Spinal cord (tissue), 10 donors: ENCODE measurements around the gene COX20. TPM values are rescaled to one million over a fixed set of nuclear protein-coding genes. Genes with fewer than 3 reads are reported as not detected.

Experiments used
- DNase-seq, 6 donors: peaks; one replicate each; pipeline versions ENCODE4 v3.0.0 to v3.0.0-alpha.2; 2013 to 2015; ENCODE audit warnings: low spot score in 6 of 6, low read depth in 4 of 6
- H3K27ac ChIP-seq: one replicate; pipeline ENCODE4 v1.5.1; 2013; ENCODE audit warnings: low read depth, low read length, control low read depth
- H3K27me3 ChIP-seq: one replicate; pipeline ENCODE4 v1.6.1; 2013; ENCODE audit warnings: low read length; ENCODE audit not compliant: control insufficient read depth, insufficient read depth
- H3K36me3 ChIP-seq: one replicate; pipeline ENCODE4 v1.6.1; 2013; ENCODE audit warnings: low read length; ENCODE audit not compliant: control insufficient read depth, insufficient read depth
- H3K4me1 ChIP-seq: one replicate; pipeline ENCODE4 v1.6.1; 2013; ENCODE audit warnings: low read length; ENCODE audit not compliant: control insufficient read depth, insufficient read depth
- H3K4me3 ChIP-seq: one replicate; pipeline ENCODE4 v1.5.1; 2013; ENCODE audit warnings: low read depth, low read length, control low read depth
- H3K9me3 ChIP-seq: one replicate; pipeline ENCODE4 v1.6.1; 2013; ENCODE audit warnings: low read length; ENCODE audit not compliant: control insufficient read depth, insufficient read depth
- WGBS: methylation state at CpG from one replicate; pipeline ENCODE4 v1.1.5; 2013; ENCODE audit warnings: missing lambda C conversion rate; ENCODE audit not compliant: insufficient coverage; 5-methylcytosine and 5-hydroxymethylcytosine counted together
- polyA plus RNA-seq, 2 donors: library from polyadenylated mRNA; unstranded; fragments of 120-200 nt; gene quantifications; one replicate each; pipeline ENCODE4 v1.2.1, GENCODE V29; 2013; ENCODE audit not compliant: insufficient read length in 2 of 2
- total RNA-seq, 2 donors: library from RNA; depleted of rRNA in 1 of 2; stranded (reverse); fragments of 120-200 nt in 1 of 2; fragments of >200 nt in 1 of 2; gene quantifications; one replicate each; pipeline versions ENCODE4 v1.2.3 to v1.2.4, GENCODE V29; 2013 to 2014
- donor health status: healthy.

The COX20 gene
- total and polyA plus RNA-seq, 4 donors: 45.5 to 184 (median 108) TPM

- no peaks in the 10 kb centered on the region for H3K36me3 ChIP-seq
- H3K4me3 ChIP-seq: no peak overlapping the region
- H3K27ac ChIP-seq: no peak overlapping the region
- DNase-seq: no peak
- no peaks in the 10 kb centered on the region for H3K4me1 ChIP-seq
- H3K27me3 ChIP-seq: no peaks in the 10 kb centered on the region
- 100% methylated on average over 1 of the region's 4 CpGs for WGBS
- no peaks in the 10 kb centered on the region for H3K9me3 ChIP-seq
These were observed 51.8 kb downstream of the COX20 start for GRCh38 chr1:244887281-244887680.

GRCh38 chr1:244893836-244894235 lies 58.4 kb downstream of the COX20 start:
- 95% methylated on average over 7 of the region's 7 CpGs for WGBS
- Histone ChIP-seq H3K36me3 (no peaks in the 10 kb centered on the region), H3K4me1 (no peaks in the 10 kb centered on the region), H3K27me3 (no peaks in the 10 kb centered on the region), H3K9me3 (no peaks in the 10 kb centered on the region), H3K27ac (no peak overlapping the region), H3K4me3 (no peak overlapping the region)
- no peak for DNase-seq

Other genes with a start within 250 kb of the COX20 start
- 10 to 100 TPM; 47.1 to 51.8 TPM for gene DESI2, start 182.5 kb upstream of the COX20 start, total RNA-seq
- gene DESI2, start 182.5 kb upstream of the COX20 start, polyA plus RNA-seq: 10 to 100 TPM; 31.9 to 35.8 TPM
- 100 to 1,000 TPM; 271 to 385 TPM for gene HNRNPU, start 28.9 kb downstream of the COX20 start, total RNA-seq
- 100 to 1,000 TPM; 344 to 445 TPM for gene HNRNPU, start 28.9 kb downstream of the COX20 start, polyA plus RNA-seq